K562 (cell line): ENCODE measurements around the gene PLPP4. TPM values are rescaled to one million over a fixed set of nuclear protein-coding genes. Genes with fewer than 3 reads are reported as not detected.

ENCODE experiments used
- ATAC-seq: fragments of 200-7000 bp; cut with Tn5 transposase; 3 replicates; pipeline ENCODE4 v1.9.1; 2020; ENCODE audit warnings: moderate library complexity
- BruUV-seq: library from RNA; stranded (reverse); fragments of 400-500 nt; replicated peaks from 2 replicates; lab custom pipeline; 2021; lab: Mats Ljungman, UMichigan
- CTCF ChIA-PET: fragments of 300-600 bp; formaldehyde crosslinking; extraction: SDS; loops from one replicate; lab custom pipeline; 2021; ENCODE audit warnings: low intra/inter-chr PET ratio; lab: Yijun Ruan, JAX
- POLR2A ChIA-PET: fragments of 300-600, 350-650 bp; sonication (Branson Sonifier 250); formaldehyde crosslinking; extraction: SDS; loops from one replicate; lab custom pipeline; 2021; ENCODE audit warnings: antibody characterized with exemption, inconsistent platforms; lab: Yijun Ruan, JAX
- DNase-seq, 4 experiments: peaks; one replicate each; pipeline versions ENCODE4 v3.0.0 to v3.0.0-alpha.2; 2011 to 2018; ENCODE audit warnings: low spot score in 3 of 4, mixed read lengths in 3 of 4; ENCODE audit errors: extremely low read depth in 1 of 4
- FAIRE-seq: peaks from 2 replicates; lab custom pipeline; 2011; peaks lifted over from hg19 to GRCh38; lab: Jason Lieb, UNC
- H2AFZ ChIP-seq: 2 replicates; pipeline ENCODE4 v1.6.0; 2011; ENCODE audit warnings: low read depth, low read length, control low read depth, inconsistent platforms
- H3K27ac ChIP-seq: fragments of 200-600 bp; 3 replicates; pipeline ENCODE4 v1.8.0; 2011; ENCODE audit warnings: low read depth, mild to moderate bottlenecking, control low read depth, inconsistent platforms, low read length, moderate library complexity, mixed read lengths; ENCODE audit errors: extremely low read depth
- H3K27me3 ChIP-seq, 2 experiments: fragments of 300-600 bp in 1 of 2; 2 replicates in 1 of 2; 3 replicates in 1 of 2; pipeline versions ENCODE4 v1.6.0 to v1.8.0; 2011; ENCODE audit warnings: inconsistent platforms in 2 of 2, low read length in 2 of 2, mild to moderate bottlenecking in 1 of 2, mixed read lengths in 1 of 2, moderate library complexity in 1 of 2; ENCODE audit not compliant: control insufficient read depth in 2 of 2, insufficient read depth in 2 of 2
- H3K36me3 ChIP-seq: fragments of 300-600 bp; 3 replicates; pipeline ENCODE4 v1.8.0; 2011; ENCODE audit warnings: mild to moderate bottlenecking, low read length, inconsistent platforms; ENCODE audit not compliant: control insufficient read depth, insufficient read depth
- H3K4me1 ChIP-seq, 2 experiments: fragments of 200-600 bp in 1 of 2; replicated peaks in 1 of 2; 2 replicates in 1 of 2; 3 replicates in 1 of 2; pipeline versions ENCODE4 v1.5.1 to v1.8.0; 2011; ENCODE audit warnings: inconsistent platforms in 2 of 2, low read length in 2 of 2, mild to moderate bottlenecking in 1 of 2, mixed read lengths in 1 of 2, moderate library complexity in 1 of 2; ENCODE audit not compliant: control insufficient read depth in 2 of 2, insufficient read depth in 2 of 2
- H3K4me2 ChIP-seq: 2 replicates; pipeline ENCODE4 v1.6.1; 2011; ENCODE audit warnings: low read length, control low read depth, inconsistent platforms, mixed read lengths; ENCODE audit not compliant: insufficient read depth
- H3K4me3 ChIP-seq: fragments of 200-600 bp; sonication (generic), shearing (Covaris generic); 2 replicates; pipeline ENCODE4 v1.5.1; 2016; ENCODE audit warnings: control low read depth, inconsistent platforms
- H3K79me2 ChIP-seq: fragments of 200-600 bp; 3 replicates; pipeline ENCODE4 v1.8.0; 2011; ENCODE audit warnings: low read length, inconsistent platforms; ENCODE audit not compliant: control insufficient read depth, insufficient read depth
- H3K9ac ChIP-seq, 2 experiments: 2 replicates each; pipeline versions ENCODE4 v1.6.0 to v1.6.1; 2011; ENCODE audit warnings: low read depth in 2 of 2, low read length in 2 of 2, control low read depth in 1 of 2, inconsistent platforms in 1 of 2, mild to moderate bottlenecking in 1 of 2, mixed read lengths in 1 of 2; ENCODE audit not compliant: insufficient read depth in 1 of 2
- H3K9me1 ChIP-seq: one replicate; pipeline ENCODE4 v1.6.0; 2011; ENCODE audit warnings: inconsistent platforms, mild to moderate bottlenecking, low read length, moderate library complexity; ENCODE audit not compliant: control insufficient read depth, insufficient read depth
- H3K9me3 ChIP-seq: replicated peaks from 2 replicates; pipeline ENCODE4 v1.5.1; 2011; ENCODE audit warnings: low read depth, low read length, inconsistent platforms; ENCODE audit not compliant: control insufficient read depth, insufficient read depth
- H4K20me1 ChIP-seq: replicated peaks from 2 replicates; pipeline ENCODE4 v1.6.1; 2011; ENCODE audit warnings: low read length, inconsistent platforms, mixed read lengths; ENCODE audit not compliant: control insufficient read depth, insufficient read depth
- MCM3 ChIP-seq: fragments of 450-650 bp; IDR thresholded peaks from 2 replicates; pipeline ENCODE4 v1.6.1; 2016
- SNRNP70 ChIP-seq: fragments of 200-400 bp; formaldehyde crosslinking; optimal IDR thresholded peaks from 2 replicates; pipeline ENCODE3; 2017; ENCODE audit warnings: low read depth, low read length
- TCF7L2 ChIP-seq: fragments of 150-350 bp; IDR thresholded peaks from 2 replicates; pipeline ENCODE4 v1.6.1; 2016; ENCODE audit warnings: low read depth, mild to moderate bottlenecking, low read length, moderate library complexity
- TEAD4 ChIP-seq, 2 experiments: sonication (generic) in 1 of 2; formaldehyde crosslinking in 1 of 2; IDR thresholded peaks; 2 replicates each; pipeline versions ENCODE4 v1.6.1 to v1.8.0; 2012 to 2022; ENCODE audit warnings: borderline replicate concordance in 1 of 2, inconsistent platforms in 1 of 2, low read length in 1 of 2, mild to moderate bottlenecking in 1 of 2, missing genetic modification reagents in 1 of 2
- ZNF184 ChIP-seq: sonication (generic); formaldehyde crosslinking; IDR thresholded peaks from 2 replicates; pipeline ENCODE4 v1.5.0; 2020; ENCODE audit warnings: missing genetic modification reagents
- WGBS: fragments of 100-300 bp; shearing (Covaris generic); methylation state at CpG from one replicate; pipeline ENCODE4 v1.1.6; 2016; ENCODE audit warnings: low coverage, mixed read lengths; ENCODE audit not compliant: insufficient coverage; ENCODE audit errors: missing lambda C conversion rate; 5-methylcytosine and 5-hydroxymethylcytosine counted together
- in situ Hi-C: fragments of 300-500 bp; cut with MboI; formaldehyde crosslinking; loops from 4 replicates; pipeline ENCODE4 v1.15.0; 2018; ENCODE audit warnings: inconsistent platforms, mixed read lengths
- intact Hi-C: fragments of 100-400 bp; cut with micrococcal nuclease; formaldehyde crosslinking; loops from 2 replicates; pipeline ENCODE4 v1.14.2; 2022
- polyA plus RNA-seq, 8 experiments: library from polyadenylated mRNA; depleted of rRNA in 4 of 8; stranded (reverse) in 5 of 8; unstranded in 3 of 8; fragments of >200 nt; fragmentation: Nextera tagmentation in 2 of 8; fragmentation: Illumina TruSeq in 1 of 8; extraction: Ambion mirVana in 2 of 8; extraction: Trizol in 1 of 8; gene quantifications; 2 replicates each; pipeline versions ENCODE4 v1.2.1 to v1.2.3, GENCODE V29; 2011 to 2014; ENCODE audit warnings: inconsistent platforms in 1 of 8, missing spikeins in 1 of 8
- total RNA-seq, 7 experiments: library from RNA; depleted of rRNA in 6 of 7; stranded (reverse); fragments of >200 nt in 6 of 7; fragmentation: Illumina TruSeq in 2 of 7; extraction: Trizol in 2 of 7; gene quantifications; 2 replicates each; pipeline versions ENCODE4 v1.2.1 to v1.2.3, GENCODE V29; 2011 to 2021; ENCODE audit warnings: low replicate concordance in 1 of 7
- TF ChIP-seq, protein P1 (sequence below): fragments of 250-450 bp; sonication (Bioruptor Pico); IDR thresholded peaks from 2 replicates; pipeline ENCODE4 v1.5.0; 2022; ENCODE audit warnings: mild to moderate bottlenecking
- TF ChIP-seq, protein P2 (sequence below): fragments of 250-450 bp; sonication (Bioruptor Pico); IDR thresholded peaks from 2 replicates; pipeline ENCODE4 v1.4.0; 2020; ENCODE audit warnings: mild to moderate bottlenecking, moderate library complexity
- TF ChIP-seq, protein P3 (sequence below): fragments of 450-650 bp; IDR thresholded peaks from 2 replicates; pipeline ENCODE4 v1.7.0; 2016; ENCODE audit warnings: borderline replicate concordance

The PLPP4 gene
- total and polyA plus RNA-seq, 9 of the 15 experiments (the other 6 are each of a cell fraction or from before 2014, with no cell fraction given): 0.08 TPM; not detected in 8

DNA sequence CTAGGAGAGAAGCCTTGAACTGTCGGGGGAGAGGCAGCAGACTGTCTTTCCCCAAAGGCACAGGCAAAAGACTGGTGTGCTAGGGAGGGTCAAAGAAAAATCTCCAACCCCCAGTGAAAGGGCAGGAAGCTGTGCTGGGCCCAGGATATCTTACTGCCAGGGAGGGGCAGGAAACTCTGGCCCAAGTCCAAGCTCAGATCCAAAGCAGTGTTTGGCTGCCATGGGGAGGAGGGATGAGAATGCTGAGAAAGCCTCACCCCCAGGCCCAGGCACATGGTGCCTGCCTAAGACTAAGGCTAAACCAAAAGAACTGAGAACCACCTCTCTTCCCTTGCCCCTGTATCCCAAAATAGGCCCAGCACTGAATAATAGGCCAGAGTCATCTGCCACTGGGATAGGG lies 171.2 kb downstream of the PLPP4 start:
- Histone ChIP-seq H3K9me1 (no peaks in the 10 kb centered on the region), H3K4me2 (no peak overlapping the region), H3K4me1 (no peaks in the 10 kb centered on the region), H3K79me2 (no peaks in the 10 kb centered on the region), H3K27ac (no peak overlapping the region), H3K36me3 (no peaks in the 10 kb centered on the region), H3K9me3 (no peaks in the 10 kb centered on the region), H3K4me3 (no peak overlapping the region), H2AFZ (no peak overlapping the region), H3K27me3 (no peaks in the 10 kb centered on the region)
- ATAC-seq (no peak), FAIRE-seq (no peak)
- CTCF ChIA-PET: no interaction called here
- intact Hi-C loops: loop anchor here (5.0 kb wide), 1 partner anchor 456 kb away; no protein-coding TSS in a partner anchor
- no TSS peak for BruUV-seq
- TF ChIP-seq, protein P1, sequence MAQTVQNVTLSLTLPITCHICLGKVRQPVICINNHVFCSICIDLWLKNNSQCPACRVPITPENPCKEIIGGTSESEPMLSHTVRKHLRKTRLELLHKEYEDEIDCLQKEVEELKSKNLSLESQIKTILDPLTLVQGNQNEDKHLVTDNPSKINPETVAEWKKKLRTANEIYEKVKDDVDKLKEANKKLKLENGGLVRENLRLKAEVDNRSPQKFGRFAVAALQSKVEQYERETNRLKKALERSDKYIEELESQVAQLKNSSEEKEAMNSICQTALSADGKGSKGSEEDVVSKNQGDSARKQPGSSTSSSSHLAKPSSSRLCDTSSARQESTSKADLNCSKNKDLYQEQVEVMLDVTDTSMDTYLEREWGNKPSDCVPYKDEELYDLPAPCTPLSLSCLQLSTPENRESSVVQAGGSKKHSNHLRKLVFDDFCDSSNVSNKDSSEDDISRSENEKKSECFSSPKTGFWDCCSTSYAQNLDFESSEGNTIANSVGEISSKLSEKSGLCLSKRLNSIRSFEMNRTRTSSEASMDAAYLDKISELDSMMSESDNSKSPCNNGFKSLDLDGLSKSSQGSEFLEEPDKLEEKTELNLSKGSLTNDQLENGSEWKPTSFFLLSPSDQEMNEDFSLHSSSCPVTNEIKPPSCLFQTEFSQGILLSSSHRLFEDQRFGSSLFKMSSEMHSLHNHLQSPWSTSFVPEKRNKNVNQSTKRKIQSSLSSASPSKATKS (CRISPR knock-in tag): no peak
- TF ChIP-seq, all 486 proteins: peak for 0
- DNase-seq: no peak
- in situ Hi-C loops: no loop called here
- WGBS: 0% methylated on average over 1 of the region's 1 CpG
- Histone ChIP-seq H3K9ac (no peak overlapping the region), H4K20me1 (no peaks in the 10 kb centered on the region)
- POLR2A ChIA-PET: no interaction called here

DNA sequence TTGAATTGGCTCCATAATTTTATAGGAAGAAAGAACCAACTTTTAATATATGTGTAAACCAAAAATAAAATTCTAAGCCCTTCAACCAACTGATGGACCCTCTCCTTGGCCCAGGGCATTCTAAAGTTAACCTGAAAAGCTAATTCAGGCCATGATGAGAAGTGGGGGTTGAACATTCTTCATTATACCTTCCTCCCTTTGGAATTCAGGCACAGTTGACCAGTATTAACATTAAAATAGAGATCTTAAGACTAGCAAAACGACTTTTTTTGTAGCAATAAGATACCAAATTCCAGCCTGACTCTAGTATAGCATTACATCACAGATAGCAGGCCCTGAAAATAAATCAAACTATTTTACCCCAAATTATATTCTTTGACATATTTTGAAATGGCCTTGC lies 173.2 kb downstream of the PLPP4 start:
- H3K27ac ChIP-seq: no peak overlapping the region
- 0% methylated on average over 1 of the region's 1 CpG for WGBS
- TF ChIP-seq ZNF184 (CRISPR knock-in tag) (no peak), TCF7L2 (no peak), MCM3 (no peak), TEAD4 (IDR thresholded peaks at IDR 0.05; ENCODE audit: low read length) (no peak), TEAD4 (CRISPR knock-in tag; IDR thresholded peaks at IDR 0.05; ENCODE audit: borderline replicate concordance) (no peak), SNRNP70 (no peak)
- TF ChIP-seq, protein P2, sequence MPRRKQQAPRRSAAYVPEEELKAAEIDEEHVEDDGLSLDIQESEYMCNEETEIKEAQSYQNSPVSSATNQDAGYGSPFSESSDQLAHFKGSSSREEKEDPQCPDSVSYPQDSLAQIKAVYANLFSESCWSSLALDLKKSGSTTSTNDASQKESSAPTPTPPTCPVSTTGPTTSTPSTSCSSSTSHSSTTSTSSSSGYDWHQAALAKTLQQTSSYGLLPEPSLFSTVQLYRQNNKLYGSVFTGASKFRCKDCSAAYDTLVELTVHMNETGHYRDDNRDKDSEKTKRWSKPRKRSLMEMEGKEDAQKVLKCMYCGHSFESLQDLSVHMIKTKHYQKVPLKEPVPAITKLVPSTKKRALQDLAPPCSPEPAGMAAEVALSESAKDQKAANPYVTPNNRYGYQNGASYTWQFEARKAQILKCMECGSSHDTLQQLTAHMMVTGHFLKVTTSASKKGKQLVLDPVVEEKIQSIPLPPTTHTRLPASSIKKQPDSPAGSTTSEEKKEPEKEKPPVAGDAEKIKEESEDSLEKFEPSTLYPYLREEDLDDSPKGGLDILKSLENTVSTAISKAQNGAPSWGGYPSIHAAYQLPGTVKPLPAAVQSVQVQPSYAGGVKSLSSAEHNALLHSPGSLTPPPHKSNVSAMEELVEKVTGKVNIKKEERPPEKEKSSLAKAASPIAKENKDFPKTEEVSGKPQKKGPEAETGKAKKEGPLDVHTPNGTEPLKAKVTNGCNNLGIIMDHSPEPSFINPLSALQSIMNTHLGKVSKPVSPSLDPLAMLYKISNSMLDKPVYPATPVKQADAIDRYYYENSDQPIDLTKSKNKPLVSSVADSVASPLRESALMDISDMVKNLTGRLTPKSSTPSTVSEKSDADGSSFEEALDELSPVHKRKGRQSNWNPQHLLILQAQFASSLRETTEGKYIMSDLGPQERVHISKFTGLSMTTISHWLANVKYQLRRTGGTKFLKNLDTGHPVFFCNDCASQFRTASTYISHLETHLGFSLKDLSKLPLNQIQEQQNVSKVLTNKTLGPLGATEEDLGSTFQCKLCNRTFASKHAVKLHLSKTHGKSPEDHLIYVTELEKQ (CRISPR knock-in tag): no peak
- TF ChIP-seq, protein P3, sequence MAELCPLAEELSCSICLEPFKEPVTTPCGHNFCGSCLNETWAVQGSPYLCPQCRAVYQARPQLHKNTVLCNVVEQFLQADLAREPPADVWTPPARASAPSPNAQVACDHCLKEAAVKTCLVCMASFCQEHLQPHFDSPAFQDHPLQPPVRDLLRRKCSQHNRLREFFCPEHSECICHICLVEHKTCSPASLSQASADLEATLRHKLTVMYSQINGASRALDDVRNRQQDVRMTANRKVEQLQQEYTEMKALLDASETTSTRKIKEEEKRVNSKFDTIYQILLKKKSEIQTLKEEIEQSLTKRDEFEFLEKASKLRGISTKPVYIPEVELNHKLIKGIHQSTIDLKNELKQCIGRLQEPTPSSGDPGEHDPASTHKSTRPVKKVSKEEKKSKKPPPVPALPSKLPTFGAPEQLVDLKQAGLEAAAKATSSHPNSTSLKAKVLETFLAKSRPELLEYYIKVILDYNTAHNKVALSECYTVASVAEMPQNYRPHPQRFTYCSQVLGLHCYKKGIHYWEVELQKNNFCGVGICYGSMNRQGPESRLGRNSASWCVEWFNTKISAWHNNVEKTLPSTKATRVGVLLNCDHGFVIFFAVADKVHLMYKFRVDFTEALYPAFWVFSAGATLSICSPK: no peak

More for the DNA sequence above, 173.2 kb downstream of the PLPP4 start:
- POLR2A ChIA-PET: no interaction called here
- ATAC-seq: no peak
- Histone ChIP-seq H3K4me2 (no peak overlapping the region), H3K36me3 (no peaks in the 10 kb centered on the region), H3K4me3 (no peak overlapping the region), H3K9me1 (no peaks in the 10 kb centered on the region), H4K20me1 (no peaks in the 10 kb centered on the region), H3K4me1 (no peaks in the 10 kb centered on the region; a peak in 1 of 5 replicates), H3K79me2 (no peaks in the 10 kb centered on the region), H3K9me3 (no peaks in the 10 kb centered on the region), H3K9ac (no peak overlapping the region), H2AFZ (no peak overlapping the region), H3K27me3 (no peaks in the 10 kb centered on the region)
- no peak for DNase-seq
- CTCF ChIA-PET: no interaction called here
- intact Hi-C loops: no loop called here
- FAIRE-seq: no peak
- in situ Hi-C loops: no loop called here
- BruUV-seq: no TSS peak
